BLaER1 (cell line): Measurements from ENCODE around the gene MCEE.
"Not testable (repeated sequence)": the region's sequence is repeated elsewhere in the genome, so short reads cannot be mapped to it uniquely, and the experiment has no call there.

ENCODE experiments used
- H3K27ac ChIP-seq: shearing (Covaris generic); formaldehyde crosslinking; 2 replicates; pipeline ENCODE4 v1.8.1; 2022
- H3K27me3 ChIP-seq: shearing (Covaris generic); formaldehyde crosslinking; 2 replicates; pipeline ENCODE4 v1.8.1; 2022
- H3K36me3 ChIP-seq: shearing (Covaris generic); formaldehyde crosslinking; 2 replicates; pipeline ENCODE4 v1.8.1; 2022
- H3K4me1 ChIP-seq: shearing (Covaris generic); formaldehyde crosslinking; 2 replicates; pipeline ENCODE4 v1.8.1; 2022
- H3K4me2 ChIP-seq: shearing (Covaris generic); formaldehyde crosslinking; 2 replicates; pipeline ENCODE4 v1.8.1; 2022
- H3K4me3 ChIP-seq: shearing (Covaris generic); formaldehyde crosslinking; 2 replicates; pipeline ENCODE4 v1.8.1; 2022
- H3K9ac ChIP-seq: shearing (Covaris generic); formaldehyde crosslinking; 2 replicates; pipeline ENCODE4 v1.8.1; 2022
- H3K9me3 ChIP-seq: shearing (Covaris generic); formaldehyde crosslinking; 2 replicates; pipeline ENCODE4 v1.8.1; 2022
- H4K20me1 ChIP-seq: shearing (Covaris generic); formaldehyde crosslinking; 2 replicates; pipeline ENCODE4 v1.8.1; 2022
- Cebpa-rat ChIP-seq: shearing (Covaris generic); IDR thresholded peaks from 2 replicates; pipeline ENCODE4 v1.8.1; 2022

The MCEE gene

GRCh38 chr2:71129114-71129901 is 721 bp downstream of the MCEE start:
- H3K4me2 ChIP-seq, result peak overlapping the region; percentile 67
- peak overlapping the region; percentile 90 for H3K9ac ChIP-seq
- H4K20me1 ChIP-seq, result peaks cover 25% of the 10 kb centered on the region
- H3K36me3 ChIP-seq, result peaks cover 20% of the 10 kb centered on the region
- H3K9me3 ChIP-seq, result no peaks in the 10 kb centered on the region
- H3K4me1 ChIP-seq, result peaks cover 37% of the 10 kb centered on the region
- no peaks in the 10 kb centered on the region for H3K27me3 ChIP-seq
- peak overlapping the region; percentile 87 for H3K27ac ChIP-seq
- peak overlapping the region; percentile 84 for H3K4me3 ChIP-seq
- TF ChIP-seq Cebpa-rat, result no peak

- H3K4me2 ChIP-seq, result no peak overlapping the region
- H3K9ac ChIP-seq, result no peak overlapping the region
- peaks cover 10% of the 10 kb centered on the region for H4K20me1 ChIP-seq
- no peak overlapping the region for H3K4me3 ChIP-seq
- peaks cover 24% of the 10 kb centered on the region for H3K4me1 ChIP-seq
- peaks cover 10% of the 10 kb centered on the region for H3K9me3 ChIP-seq
- TF ChIP-seq Cebpa-rat, result no peak
- peaks cover 22% of the 10 kb centered on the region for H3K36me3 ChIP-seq
- no peaks in the 10 kb centered on the region for H3K27me3 ChIP-seq
- no peak overlapping the region for H3K27ac ChIP-seq
Observed at GRCh38 chr2:71126957-71127356, 3.1 kb downstream of the MCEE start.

- no peaks in the 10 kb centered on the region for H3K27me3 ChIP-seq
- no peak for TF ChIP-seq Cebpa-rat
- no peak overlapping the region for H3K27ac ChIP-seq
- H3K4me3 ChIP-seq, result no peak overlapping the region
- peaks cover 24% of the 10 kb centered on the region for H3K36me3 ChIP-seq
- peaks cover 15% of the 10 kb centered on the region for H3K4me1 ChIP-seq
- H4K20me1 ChIP-seq, result no peaks in the 10 kb centered on the region
- peaks cover 10% of the 10 kb centered on the region for H3K9me3 ChIP-seq
- H3K9ac ChIP-seq, result no peak overlapping the region
- H3K4me2 ChIP-seq, result no peak overlapping the region
Observed at GRCh38 chr2:71125506-71126294, 4.3 kb downstream of the MCEE start.

GRCh38 chr2:71122387-71123298 is 7.4 kb downstream of the MCEE start:
- H3K36me3 ChIP-seq, result peaks cover 54% of the 10 kb centered on the region

GRCh38 chr2:71121479-71121878 is 8.6 kb downstream of the MCEE start:
- Histone ChIP-seq H3K9ac (no peak overlapping the region), H3K36me3 (peaks cover 60% of the 10 kb centered on the region), H3K27me3 (no peaks in the 10 kb centered on the region), H3K9me3 (peaks cover 10% of the 10 kb centered on the region), H3K4me3 (no peak overlapping the region), H4K20me1 (no peaks in the 10 kb centered on the region), H3K4me1 (no peaks in the 10 kb centered on the region), H3K4me2 (no peak overlapping the region), H3K27ac (no peak overlapping the region)
- TF ChIP-seq Cebpa-rat, result no peak

More at GRCh38 chr2:71122387-71123298, 7.4 kb downstream of the MCEE start:
- Histone ChIP-seq H3K4me2 (no peak overlapping the region), H3K4me3 (no peak overlapping the region), H4K20me1 (no peaks in the 10 kb centered on the region), H3K27ac (no peak overlapping the region), H3K4me1 (no peaks in the 10 kb centered on the region; the same call in 1 of the 2 replicates), H3K9me3 (peaks cover 10% of the 10 kb centered on the region), H3K27me3 (no peaks in the 10 kb centered on the region), H3K9ac (no peak overlapping the region)
- TF ChIP-seq Cebpa-rat, result no peak

GRCh38 chr2:71120195-71120594 is 9.8 kb downstream of the MCEE start:
- peaks cover 68% of the 10 kb centered on the region for H3K36me3 ChIP-seq

GRCh38 chr2:71117063-71117462 is 13.0 kb downstream of the MCEE start:
- Histone ChIP-seq H4K20me1 (no peaks in the 10 kb centered on the region), H3K27me3 (no peaks in the 10 kb centered on the region), H3K36me3 (peaks cover 68% of the 10 kb centered on the region), H3K4me2 (no peak overlapping the region), H3K4me1 (no peaks in the 10 kb centered on the region), H3K27ac (no peak overlapping the region), H3K4me3 (no peak overlapping the region), H3K9me3 (no peaks in the 10 kb centered on the region), H3K9ac (no peak overlapping the region)
- no peak for TF ChIP-seq Cebpa-rat

More at GRCh38 chr2:71120195-71120594, 9.8 kb downstream of the MCEE start:
- Histone ChIP-seq H4K20me1 (no peaks in the 10 kb centered on the region), H3K9ac (no peak overlapping the region), H3K4me3 (no peak overlapping the region), H3K27ac (no peak overlapping the region), H3K4me1 (no peaks in the 10 kb centered on the region), H3K4me2 (no peak overlapping the region), H3K27me3 (no peaks in the 10 kb centered on the region), H3K9me3 (peaks cover 10% of the 10 kb centered on the region)
- TF ChIP-seq Cebpa-rat, result no peak

GRCh38 chr2:71113843-71114242 is 16.2 kb downstream of the MCEE start:
- no peaks in the 10 kb centered on the region for H3K27me3 ChIP-seq
- no peak overlapping the region for H3K27ac ChIP-seq
- H3K4me2 ChIP-seq, result no peak overlapping the region
- H3K9me3 ChIP-seq, result no peaks in the 10 kb centered on the region
- no peaks in the 10 kb centered on the region for H3K4me1 ChIP-seq
- no peaks in the 10 kb centered on the region for H4K20me1 ChIP-seq
- peaks cover 54% of the 10 kb centered on the region for H3K36me3 ChIP-seq
- TF ChIP-seq Cebpa-rat, result no peak
- no peak overlapping the region for H3K9ac ChIP-seq
- H3K4me3 ChIP-seq, result no peak overlapping the region

- no peaks in the 10 kb centered on the region for H4K20me1 ChIP-seq
- no peak overlapping the region for H3K27ac ChIP-seq
- H3K4me1 ChIP-seq, result no peaks in the 10 kb centered on the region
- H3K4me2 ChIP-seq, result no peak overlapping the region
- no peaks in the 10 kb centered on the region for H3K27me3 ChIP-seq
- H3K4me3 ChIP-seq, result no peak overlapping the region
- H3K9ac ChIP-seq, result no peak overlapping the region
- no peak for TF ChIP-seq Cebpa-rat
- peaks cover 15% of the 10 kb centered on the region; the same call in 1 of the 2 replicates for H3K9me3 ChIP-seq
- H3K36me3 ChIP-seq, result peaks cover 19% of the 10 kb centered on the region
Observed at GRCh38 chr2:71108091-71108490, 21.9 kb downstream of the MCEE start.

GRCh38 chr2:71106463-71106862 is 23.6 kb downstream of the MCEE start:
- not testable (repeated sequence) for H4K20me1 ChIP-seq, H3K9ac ChIP-seq, H3K4me3 ChIP-seq

More at GRCh38 chr2:71106463-71106862, 23.6 kb downstream of the MCEE start:
- not testable (repeated sequence) for H3K4me1 ChIP-seq, H3K27me3 ChIP-seq, H3K27ac ChIP-seq, H3K4me2 ChIP-seq
- Histone ChIP-seq H3K9me3 (peaks cover 15% of the 10 kb centered on the region; the same call in 1 of the 2 replicates), H3K36me3 (peaks cover 14% of the 10 kb centered on the region; the same call in 1 of the 2 replicates)
